ENCODE measurements around the gene BLTP3B.
A peak's percentile ranks its signal among the peaks of the same experiment; 100 is the strongest.

The BLTP3B gene

GRCh38 chr12:100138803-100139098 is 3.9 kb downstream of the BLTP3B start:
- H3K4me3 ChIP-seq (ENCODE audit: low read depth, low read length) = no peak overlapping the region
- TF ChIP-seq CTCF (IDR thresholded peaks at IDR 0.05; ENCODE audit: low read depth, low read length) = no peak
- in situ Hi-C loops (cut with HindIII; ENCODE audit: low sequenced_read_pairs) = no loop called here
- no peak for DNase-seq (ENCODE audit: low read depth, low spot score)

- in situ Hi-C loops (cut with HindIII; ENCODE audit: low sequenced_read_pairs) = no loop called here
- DNase-seq (ENCODE audit: low read depth, low spot score) = peak; percentile 36
- TF ChIP-seq CTCF (IDR thresholded peaks at IDR 0.05; ENCODE audit: low read depth, low read length) = peak; percentile 51
- no peak overlapping the region for H3K4me3 ChIP-seq (ENCODE audit: low read depth, low read length)
These were observed 4.4 kb downstream of the BLTP3B start for GRCh38 chr12:100138048-100138802.

- no peak for DNase-seq (ENCODE audit: low read depth, low spot score)
- no peak for TF ChIP-seq CTCF (IDR thresholded peaks at IDR 0.05; ENCODE audit: low read depth, low read length)
- H3K4me3 ChIP-seq (ENCODE audit: low read depth, low read length) = no peak overlapping the region
- in situ Hi-C loops (cut with HindIII; ENCODE audit: low sequenced_read_pairs) = no loop called here
These were observed 9.5 kb downstream of the BLTP3B start for GRCh38 chr12:100133200-100133599.

- DNase-seq (ENCODE audit: low read depth, low spot score) = peak; percentile 16
- no peak overlapping the region for H3K4me3 ChIP-seq (ENCODE audit: low read depth, low read length)
- TF ChIP-seq CTCF (IDR thresholded peaks at IDR 0.05; ENCODE audit: low read depth, low read length) = peak; percentile 45
- in situ Hi-C loops (cut with HindIII; ENCODE audit: low sequenced_read_pairs) = no loop called here
These were observed 14.2 kb downstream of the BLTP3B start for GRCh38 chr12:100128512-100128908.

- in situ Hi-C loops (cut with HindIII; ENCODE audit: low sequenced_read_pairs) = no loop called here
- DNase-seq (ENCODE audit: low read depth, low spot score) = peak; percentile 26
These were observed 14.7 kb downstream of the BLTP3B start for GRCh38 chr12:100127766-100128511.

More at GRCh38 chr12:100127766-100128511, 14.7 kb downstream of the BLTP3B start:
- H3K4me3 ChIP-seq (ENCODE audit: low read depth, low read length) = no peak overlapping the region
- TF ChIP-seq CTCF (IDR thresholded peaks at IDR 0.05; ENCODE audit: low read depth, low read length) = no peak

Measured in astrocyte of the spinal cord (primary cell).